HCT116 (cell line): ENCODE results near the gene POLR2H. TPM values are rescaled to one million over a fixed set of nuclear protein-coding genes. Genes with fewer than 3 reads are reported as not detected.
A peak's percentile ranks its signal among the peaks of the same experiment; 100 is the strongest.

Source experiments
- ATAC-seq: fragments of 200-7000 bp; cut with Tn5 transposase; 2 replicates; pipeline ENCODE4 v1.9.1; 2020; ENCODE audit warnings: mild to moderate bottlenecking, moderate library complexity
- BruUV-seq: library from RNA; stranded (reverse); fragments of 400-500 nt; replicated peaks from 2 replicates; lab custom pipeline; 2021; lab: Mats Ljungman, UMichigan
- CTCF ChIA-PET: fragments of 300-600 bp; sonication (Branson Sonifier 250); formaldehyde crosslinking; loops from one replicate; lab custom pipeline; 2021; ENCODE audit warnings: antibody characterized with exemption; lab: Charles Lee
- POLR2A ChIA-PET: fragments of 300-600, 350-600 bp; sonication (Branson Sonifier 250); formaldehyde crosslinking; loops from one replicate; lab custom pipeline; 2021; ENCODE audit warnings: antibody characterized with exemption; lab: Charles Lee
- RAD21 ChIA-PET, 2 experiments: fragments of 300-600 bp; sonication (Branson Sonifier 250); formaldehyde crosslinking; loops; one replicate each; lab custom pipeline; 2023; ENCODE audit warnings: low total read pairs in 2 of 2; ENCODE audit not compliant: uncharacterized antibody in 2 of 2, unreplicated experiment in 2 of 2, low non-redundant PET in 1 of 2; lab: Charles Lee
- DNase-seq: peaks from one replicate; pipeline ENCODE4 v3.0.0-alpha.2; 2010; ENCODE audit warnings: low read depth, low spot score
- H2AFZ ChIP-seq: fragments of 200-600 bp; shearing (Covaris generic), sonication (generic); 2 replicates; pipeline ENCODE4 v1.6.1; 2017; ENCODE audit warnings: low read depth, mixed run types, mixed read lengths, antibody characterized with exemption, low read length; ENCODE audit not compliant: poor library complexity, severe bottlenecking
- H3K27ac ChIP-seq: 2 replicates; pipeline ENCODE4 v1.5.1; 2012; ENCODE audit warnings: low read depth, low read length
- H3K27me3 ChIP-seq: fragments of 200-600 bp; sonication (generic); 2 replicates; pipeline ENCODE4 v1.6.1; 2016; ENCODE audit warnings: mixed run types, low read length, mixed read lengths; ENCODE audit not compliant: insufficient read depth
- H3K36me3 ChIP-seq, 2 experiments: fragments of 200-500 bp in 1 of 2; fragments of 200-600 bp in 1 of 2; sonication (Bioruptor generic) in 1 of 2; sonication (generic) in 1 of 2; 2 replicates each; pipeline versions ENCODE4 v1.5.1 to v1.6.1; 2014 to 2016; ENCODE audit warnings: low read length in 2 of 2, inconsistent platforms in 1 of 2, mixed read lengths in 1 of 2, mixed run types in 1 of 2; ENCODE audit not compliant: insufficient read depth in 2 of 2, control insufficient read depth in 1 of 2
- H3K4me1 ChIP-seq, 2 experiments: fragments of 200-600 bp in 1 of 2; sonication (generic) in 1 of 2; 2 replicates each; pipeline versions ENCODE4 v1.5.1 to v1.6.1; 2012 to 2017; ENCODE audit warnings: low read length in 2 of 2, inconsistent platforms in 1 of 2, mild to moderate bottlenecking in 1 of 2, mixed read lengths in 1 of 2, mixed run types in 1 of 2, moderate library complexity in 1 of 2; ENCODE audit not compliant: insufficient read depth in 2 of 2, control insufficient read depth in 1 of 2
- H3K4me2 ChIP-seq: fragments of 200-600 bp; sonication (generic); 2 replicates; pipeline ENCODE4 v1.6.1; 2017; ENCODE audit warnings: mixed run types, low read length, mixed read lengths
- H3K4me3 ChIP-seq, 2 experiments: fragments of 200-600 bp in 1 of 2; sonication (generic) in 1 of 2; replicated peaks in 1 of 2; 2 replicates each; pipeline ENCODE4 v1.5.1; 2011 to 2016; ENCODE audit warnings: low read length in 2 of 2, control low read depth in 1 of 2, low read depth in 1 of 2, mild to moderate bottlenecking in 1 of 2, mixed read lengths in 1 of 2, mixed run types in 1 of 2
- H3K79me2 ChIP-seq: fragments of 200-600 bp; sonication (generic); 2 replicates; pipeline ENCODE4 v1.6.1; 2017; ENCODE audit warnings: mild to moderate bottlenecking, mixed run types, low read length, moderate library complexity, mixed read lengths; ENCODE audit not compliant: insufficient read depth
- H3K9ac ChIP-seq: fragments of 200-600 bp; sonication (generic); 2 replicates; pipeline ENCODE4 v1.6.1; 2016; ENCODE audit warnings: low read length, mixed read lengths
- H3K9me2 ChIP-seq: fragments of 200-600 bp; sonication (generic), shearing (Covaris generic); 2 replicates; pipeline ENCODE4 v1.6.1; 2017; ENCODE audit warnings: mixed run types, mild to moderate bottlenecking, moderate library complexity; ENCODE audit not compliant: insufficient read depth
- H3K9me3 ChIP-seq, 2 experiments: fragments of 200-500 bp in 1 of 2; fragments of 200-600 bp in 1 of 2; sonication (Bioruptor generic) in 1 of 2; sonication (generic) in 1 of 2; 2 replicates each; pipeline ENCODE4 v1.6.1; 2014 to 2017; ENCODE audit warnings: low read length in 2 of 2, mixed read lengths in 2 of 2, inconsistent platforms in 1 of 2, low read depth in 1 of 2, mild to moderate bottlenecking in 1 of 2, mixed run types in 1 of 2, moderate library complexity in 1 of 2; ENCODE audit not compliant: control insufficient read depth in 1 of 2, insufficient read depth in 1 of 2
- H4K20me1 ChIP-seq: fragments of 200-600 bp; sonication (generic), shearing (Covaris generic); 2 replicates; pipeline ENCODE4 v1.6.1; 2017; ENCODE audit warnings: mixed run types, mild to moderate bottlenecking, moderate library complexity; ENCODE audit not compliant: insufficient read depth
- CTCF ChIP-seq, 3 experiments: fragments of 200-600 bp in 1 of 3; sonication (generic) in 1 of 3; IDR thresholded peaks in 2 of 3; conservative IDR thresholded peaks in 1 of 3; 2 replicates each; pipeline ENCODE4 v1.5.1; 2012 to 2017; ENCODE audit warnings: low read depth in 2 of 3, low read length in 2 of 3, antibody characterized with exemption in 1 of 3, borderline replicate concordance in 1 of 3, control low read depth in 1 of 3, mild to moderate bottlenecking in 1 of 3, mixed read lengths in 1 of 3, mixed run types in 1 of 3, moderate library complexity in 1 of 3; ENCODE audit not compliant: insufficient read depth in 1 of 3
- REST ChIP-seq: IDR thresholded peaks from 2 replicates; pipeline ENCODE4 v1.6.1; 2012; ENCODE audit warnings: low read depth
- intact Hi-C: fragments of 100-400 bp; cut with micrococcal nuclease; formaldehyde crosslinking; loops from 2 replicates; pipeline ENCODE4 v1.10.0; 2022
- total RNA-seq: library from RNA; stranded (reverse); gene quantifications from one replicate; pipeline ENCODE4 v1.2.1, GENCODE V29; 2021; ENCODE audit not compliant: unreplicated experiment

Gene POLR2H
- total RNA-seq, 1 experiment from 2014 or later, result 156 TPM

GRCh38 chr3:184354121-184354728 lies 7.3 kb upstream of the POLR2H start:
- Histone ChIP-seq H3K4me2 (no peak overlapping the region), H3K4me3 (no peak overlapping the region), H4K20me1 (no peaks in the 10 kb centered on the region), H3K27ac (no peak overlapping the region), H3K9me2 (no peaks in the 10 kb centered on the region), H3K36me3 (peaks cover 24% of the 10 kb centered on the region in 2 experiments; a peak in 3 of 4 replicates), H3K9ac (no peak overlapping the region), H3K9me3 (no peaks in the 10 kb centered on the region), H3K4me1 (peaks cover 0 to 3% of the 10 kb centered on the region in 2 experiments; a peak in 1 of 4 replicates), H3K79me2 (no peaks in the 10 kb centered on the region; the same call in 1 of the 2 replicates), H2AFZ (no peak overlapping the region), H3K27me3 (no peaks in the 10 kb centered on the region)
- ChIA-PET CTCF (interaction anchor here (1.0 to 1.2 kb wide), 2 partner anchors 18 to 178 kb away, joined by 3 to 4 read pairs; no protein-coding TSS in a partner anchor), POLR2A (no interaction called here), RAD21 (no interaction called here)
- TF ChIP-seq CTCF (IDR thresholded peaks at IDR 0.05 in 2 of 3, conservative IDR thresholded peaks at IDR 0.05 in 1 of 3; ENCODE audit: borderline replicate concordance in 1 of 3, insufficient read depth in 1 of 3, low read depth in 2 of 3, low read length in 2 of 3), result peak in 2 of 3 experiments; percentile 84 to 86; a peak in 4 of 6 replicates
- no peak for TF ChIP-seq REST
- DNase-seq (no peak), ATAC-seq (peak; percentile 91)
- BruUV-seq, result no TSS peak
- intact Hi-C loops, result no loop called here
